ENCODE data around the gene CDH15.

The CDH15 gene

DNA sequence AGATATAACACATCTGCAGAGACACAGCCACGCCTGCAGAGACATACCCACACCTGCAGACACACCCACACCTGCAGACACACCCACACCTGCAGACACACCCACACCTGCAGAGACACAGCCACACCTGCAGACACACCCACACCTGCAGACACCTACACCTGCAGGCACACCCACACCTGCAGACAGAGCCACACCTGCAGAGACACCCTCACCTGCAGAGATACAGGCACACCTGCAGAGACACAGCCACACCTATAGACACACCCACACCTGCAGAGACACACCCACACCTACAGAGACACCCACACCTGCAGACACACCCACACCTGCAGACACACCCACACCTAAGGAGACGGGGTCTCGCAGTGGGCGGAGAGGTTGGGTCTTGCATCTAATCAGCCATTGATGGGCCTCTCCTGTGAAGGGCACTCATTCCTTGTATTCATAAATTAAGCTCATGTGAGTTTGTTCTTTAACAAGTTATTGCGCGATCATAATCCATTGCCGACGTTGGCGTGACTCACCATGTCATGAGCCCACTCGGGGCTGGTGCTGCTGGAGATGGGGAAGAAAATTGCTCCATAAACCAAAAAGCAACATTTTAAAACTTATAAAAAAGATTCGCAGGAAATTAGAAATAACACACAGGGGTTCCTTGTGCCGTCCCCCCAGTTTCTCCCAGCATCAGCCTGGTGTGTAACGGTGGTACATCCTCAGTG is 28.9 kb upstream of the CDH15 start:
- Histone ChIP-seq H3K27me3 (ENCODE audit: control insufficient read depth, insufficient read depth, low read length) (no peaks in the 10 kb centered on the region), H3K36me3 (ENCODE audit: insufficient read depth, low read length) (peaks cover 22% of the 10 kb centered on the region), H3K9me3 (replicated peaks; ENCODE audit: low read length) (no peaks in the 10 kb centered on the region), H3K4me3 (ENCODE audit: low read length) (no peak overlapping the region), H3K4me2 (ENCODE audit: low read length) (no peak overlapping the region), H3K9ac (ENCODE audit: low read depth, low read length) (no peak overlapping the region), H3K4me1 (ENCODE audit: control insufficient read depth, insufficient read depth, low read length) (no peaks in the 10 kb centered on the region)

GRCh38 chr16:89143201-89143741 is 28.3 kb upstream of the CDH15 start:
- peaks cover 22% of the 10 kb centered on the region for H3K36me3 ChIP-seq (ENCODE audit: insufficient read depth, low read length)
- no peaks in the 10 kb centered on the region for H3K27me3 ChIP-seq (ENCODE audit: control insufficient read depth, insufficient read depth, low read length)
- H3K4me3 ChIP-seq (ENCODE audit: low read length), result no peak overlapping the region
- no peak overlapping the region for H3K4me2 ChIP-seq (ENCODE audit: low read length)
- H3K9me3 ChIP-seq (replicated peaks; ENCODE audit: low read length), result no peaks in the 10 kb centered on the region
- H3K9ac ChIP-seq (ENCODE audit: low read depth, low read length), result no peak overlapping the region
- no peaks in the 10 kb centered on the region for H3K4me1 ChIP-seq (ENCODE audit: control insufficient read depth, insufficient read depth, low read length)

DNA sequence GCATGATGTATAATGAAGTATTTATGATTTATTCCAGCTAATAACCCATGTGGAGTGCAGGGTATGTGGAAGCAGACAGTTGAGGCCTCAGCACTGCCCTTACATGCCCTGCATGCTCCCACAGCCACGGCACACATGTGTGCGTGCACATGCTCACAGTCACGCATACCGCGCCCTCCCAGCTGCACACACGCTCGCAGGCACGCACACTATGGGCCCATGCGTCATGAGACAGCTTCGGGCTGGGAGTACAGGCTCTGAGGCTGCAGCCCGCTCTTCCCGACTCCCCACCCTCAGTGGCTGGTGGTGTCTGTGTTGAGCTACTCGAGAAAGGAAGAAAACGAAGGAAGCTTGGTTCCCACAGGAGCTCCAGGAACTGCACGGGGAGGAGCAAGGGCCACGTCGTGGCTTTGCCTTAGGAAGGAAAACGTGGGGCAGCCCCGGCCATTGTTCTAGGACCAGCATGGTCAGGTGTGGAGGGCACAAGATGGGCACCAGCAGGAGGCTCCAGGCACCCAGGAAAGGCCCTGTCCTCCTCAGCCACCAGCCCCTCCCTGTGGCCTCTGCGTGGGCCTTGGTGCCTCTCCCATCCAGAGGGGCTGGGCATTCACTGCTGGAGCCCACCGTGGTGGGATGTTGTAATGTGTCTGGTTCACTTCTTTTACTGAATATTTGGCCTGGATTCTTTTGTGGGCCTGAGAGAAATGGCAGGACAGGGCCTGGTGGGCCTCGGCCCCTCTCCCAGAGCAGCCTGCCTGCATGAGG is 27.5 kb upstream of the CDH15 start:
- H3K27me3 ChIP-seq (ENCODE audit: control insufficient read depth, insufficient read depth, low read length), result no peaks in the 10 kb centered on the region
- no peaks in the 10 kb centered on the region for H3K9me3 ChIP-seq (replicated peaks; ENCODE audit: low read length)
- no peak overlapping the region for H3K9ac ChIP-seq (ENCODE audit: low read depth, low read length)
- no peak overlapping the region for H3K4me3 ChIP-seq (ENCODE audit: low read length)
- no peaks in the 10 kb centered on the region for H3K4me1 ChIP-seq (ENCODE audit: control insufficient read depth, insufficient read depth, low read length)
- no peak overlapping the region for H3K4me2 ChIP-seq (ENCODE audit: low read length)
- peaks cover 22% of the 10 kb centered on the region for H3K36me3 ChIP-seq (ENCODE audit: insufficient read depth, low read length)

DNA sequence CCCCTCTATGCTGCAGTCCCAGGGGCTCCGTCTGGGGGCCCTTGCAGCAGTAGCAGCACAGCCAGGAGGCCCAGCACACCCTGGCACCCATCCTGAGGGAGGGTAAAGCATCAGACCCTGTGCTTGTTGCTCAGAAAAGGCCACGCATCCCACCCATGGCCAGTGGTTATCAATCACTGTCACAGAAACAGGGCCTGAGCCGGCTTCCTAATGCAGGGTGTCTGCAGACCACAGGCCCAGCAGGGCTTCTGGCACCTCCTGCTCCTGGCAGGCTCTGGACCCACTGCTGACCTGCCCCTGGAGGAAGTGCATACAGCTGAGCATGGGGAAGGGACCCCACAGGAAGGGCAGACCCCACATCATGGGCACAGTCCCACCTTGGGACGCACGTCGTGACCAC is 26.9 kb upstream of the CDH15 start:
- no peak overlapping the region for H3K4me3 ChIP-seq (ENCODE audit: low read length)
- H3K9ac ChIP-seq (ENCODE audit: low read depth, low read length), result no peak overlapping the region
- H3K27me3 ChIP-seq (ENCODE audit: control insufficient read depth, insufficient read depth, low read length), result no peaks in the 10 kb centered on the region
- no peaks in the 10 kb centered on the region for H3K4me1 ChIP-seq (ENCODE audit: control insufficient read depth, insufficient read depth, low read length)
- H3K36me3 ChIP-seq (ENCODE audit: insufficient read depth, low read length), result peaks cover 22% of the 10 kb centered on the region
- H3K4me2 ChIP-seq (ENCODE audit: low read length), result no peak overlapping the region
- no peaks in the 10 kb centered on the region for H3K9me3 ChIP-seq (replicated peaks; ENCODE audit: low read length)

- Histone ChIP-seq H3K4me3 (ENCODE audit: low read length) (no peak overlapping the region), H3K4me2 (ENCODE audit: low read length) (no peak overlapping the region), H3K4me1 (ENCODE audit: control insufficient read depth, insufficient read depth, low read length) (no peaks in the 10 kb centered on the region), H3K9ac (ENCODE audit: low read depth, low read length) (no peak overlapping the region), H3K9me3 (replicated peaks; ENCODE audit: low read length) (no peaks in the 10 kb centered on the region), H3K36me3 (ENCODE audit: insufficient read depth, low read length) (peaks cover 25% of the 10 kb centered on the region), H3K27me3 (ENCODE audit: control insufficient read depth, insufficient read depth, low read length) (no peaks in the 10 kb centered on the region)
These were observed 26.0 kb upstream of the CDH15 start for GRCh38 chr16:89145406-89146161.

DNA sequence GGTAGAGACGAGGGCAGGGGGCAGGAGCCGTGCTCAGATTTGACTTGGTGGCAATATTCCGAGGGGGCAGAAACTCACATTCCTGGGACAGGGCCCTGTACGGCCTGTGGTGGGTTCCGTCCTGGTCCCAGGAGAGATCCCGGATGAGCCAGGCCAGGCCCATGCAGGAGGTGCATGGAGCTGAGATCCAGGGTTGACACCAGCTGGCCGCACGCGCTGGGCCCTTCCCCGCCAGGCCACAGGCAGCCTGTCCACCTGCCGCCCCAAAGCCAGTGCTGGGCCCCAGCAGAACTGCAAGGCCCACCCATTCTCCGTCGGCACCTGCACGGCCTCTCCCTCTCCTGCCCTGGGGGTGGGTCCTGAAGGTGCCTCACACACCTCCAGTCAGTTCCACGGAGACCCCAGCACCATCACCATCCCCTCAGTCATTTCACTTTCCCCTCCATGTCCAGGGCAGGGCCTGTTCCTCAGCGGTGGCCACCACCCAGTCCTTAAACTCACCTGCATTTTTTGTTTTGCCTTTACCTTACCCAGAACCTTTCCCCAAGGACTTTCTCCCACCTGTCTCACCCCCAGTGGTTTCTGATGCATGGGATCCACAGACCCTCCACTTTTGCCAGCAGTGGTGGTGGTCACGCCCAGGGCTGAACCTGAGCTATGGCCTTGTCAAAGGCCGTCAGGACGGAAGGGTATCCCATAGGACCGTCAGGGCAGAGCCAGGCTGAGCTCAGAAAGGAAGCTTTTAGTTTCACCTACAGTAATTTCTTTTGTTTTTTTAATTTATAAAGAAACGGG is 25.1 kb upstream of the CDH15 start:
- H3K36me3 ChIP-seq (ENCODE audit: insufficient read depth, low read length), result peaks cover 29% of the 10 kb centered on the region
- no peak overlapping the region for H3K4me2 ChIP-seq (ENCODE audit: low read length)
- H3K9ac ChIP-seq (ENCODE audit: low read depth, low read length), result no peak overlapping the region
- no peaks in the 10 kb centered on the region for H3K27me3 ChIP-seq (ENCODE audit: control insufficient read depth, insufficient read depth, low read length)
- no peak overlapping the region for H3K4me3 ChIP-seq (ENCODE audit: low read length)
- no peaks in the 10 kb centered on the region for H3K4me1 ChIP-seq (ENCODE audit: control insufficient read depth, insufficient read depth, low read length)
- no peaks in the 10 kb centered on the region for H3K9me3 ChIP-seq (replicated peaks; ENCODE audit: low read length)

DNA sequence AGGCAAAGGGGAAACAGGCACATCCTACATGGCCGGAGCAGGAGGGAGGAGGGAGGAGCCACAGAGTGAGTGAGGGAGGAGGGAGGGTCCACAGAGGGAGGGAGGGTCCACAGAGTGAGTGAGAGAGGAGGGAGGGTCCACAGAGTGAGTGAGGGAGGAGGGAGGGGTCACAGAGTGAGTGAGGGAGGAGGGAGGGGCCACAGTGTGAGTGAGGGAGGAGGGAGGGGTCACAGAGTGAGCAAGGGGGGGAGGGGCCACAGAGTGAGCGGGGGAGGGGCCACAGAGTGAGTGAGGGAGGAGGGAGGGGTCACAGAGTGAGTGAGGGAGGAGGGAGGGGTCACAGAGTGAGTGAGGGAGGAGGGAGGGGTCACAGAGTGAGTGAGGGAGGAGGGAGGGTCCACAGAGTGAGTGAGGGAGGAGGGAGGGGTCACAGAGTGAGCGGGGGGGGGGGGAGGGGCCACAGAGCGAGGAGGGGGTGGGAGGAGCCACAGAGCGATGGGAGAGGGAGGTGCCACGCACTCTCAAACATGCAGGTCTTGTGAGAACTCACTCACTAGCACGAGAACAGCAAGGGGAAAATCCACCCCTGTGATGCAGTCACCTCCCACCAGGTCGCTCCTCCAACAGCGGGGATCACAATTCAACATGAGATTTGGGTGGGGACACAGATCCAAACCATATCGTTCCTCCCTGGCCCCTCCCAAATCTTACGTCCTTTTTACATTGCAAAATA is 24.3 kb upstream of the CDH15 start:
- H3K36me3 ChIP-seq (ENCODE audit: insufficient read depth, low read length), result peaks cover 24% of the 10 kb centered on the region
- H3K9ac ChIP-seq (ENCODE audit: low read depth, low read length), result no peak overlapping the region
- H3K4me3 ChIP-seq (ENCODE audit: low read length), result no peak overlapping the region
- no peak overlapping the region for H3K4me2 ChIP-seq (ENCODE audit: low read length)
- no peaks in the 10 kb centered on the region for H3K27me3 ChIP-seq (ENCODE audit: control insufficient read depth, insufficient read depth, low read length)
- no peaks in the 10 kb centered on the region for H3K4me1 ChIP-seq (ENCODE audit: control insufficient read depth, insufficient read depth, low read length)
- H3K9me3 ChIP-seq (replicated peaks; ENCODE audit: low read length), result no peaks in the 10 kb centered on the region

GRCh38 chr16:89149386-89149785 is 22.2 kb upstream of the CDH15 start:
- Histone ChIP-seq H3K4me3 (ENCODE audit: low read length) (no peak overlapping the region), H3K4me1 (ENCODE audit: control insufficient read depth, insufficient read depth, low read length) (peaks cover 2% of the 10 kb centered on the region), H3K27me3 (ENCODE audit: control insufficient read depth, insufficient read depth, low read length) (no peaks in the 10 kb centered on the region), H3K9me3 (replicated peaks; ENCODE audit: low read length) (no peaks in the 10 kb centered on the region), H3K4me2 (ENCODE audit: low read length) (no peak overlapping the region), H3K36me3 (ENCODE audit: insufficient read depth, low read length) (peaks cover 18% of the 10 kb centered on the region), H3K9ac (ENCODE audit: low read depth, low read length) (no peak overlapping the region)

GRCh38 chr16:89150090-89150835 is 21.3 kb upstream of the CDH15 start:
- H3K9ac ChIP-seq (ENCODE audit: low read depth, low read length), result no peak overlapping the region
- H3K4me3 ChIP-seq (ENCODE audit: low read length), result no peak overlapping the region
- peaks cover 11% of the 10 kb centered on the region for H3K4me1 ChIP-seq (ENCODE audit: control insufficient read depth, insufficient read depth, low read length)
- no peak overlapping the region for H3K4me2 ChIP-seq (ENCODE audit: low read length)
- no peaks in the 10 kb centered on the region for H3K27me3 ChIP-seq (ENCODE audit: control insufficient read depth, insufficient read depth, low read length)
- H3K36me3 ChIP-seq (ENCODE audit: insufficient read depth, low read length), result peaks cover 15% of the 10 kb centered on the region
- no peaks in the 10 kb centered on the region for H3K9me3 ChIP-seq (replicated peaks; ENCODE audit: low read length)

GRCh38 chr16:89150981-89151380 is 20.6 kb upstream of the CDH15 start:
- H3K4me2 ChIP-seq (ENCODE audit: low read length), result no peak overlapping the region
- H3K27me3 ChIP-seq (ENCODE audit: control insufficient read depth, insufficient read depth, low read length), result peaks cover 3% of the 10 kb centered on the region
- peaks cover 18% of the 10 kb centered on the region for H3K4me1 ChIP-seq (ENCODE audit: control insufficient read depth, insufficient read depth, low read length)
- H3K9me3 ChIP-seq (replicated peaks; ENCODE audit: low read length), result no peaks in the 10 kb centered on the region
- H3K36me3 ChIP-seq (ENCODE audit: insufficient read depth, low read length), result peaks cover 11% of the 10 kb centered on the region
- H3K4me3 ChIP-seq (ENCODE audit: low read length), result no peak overlapping the region
- H3K9ac ChIP-seq (ENCODE audit: low read depth, low read length), result no peak overlapping the region
